Stimulated activated CD8-positive, alpha-beta memory T cell treated with anti-CD3 and anti-CD28 coated beads, Interleukin-7, amount 100 ng/mL, for 4 hours (primary cell): Measurements from ENCODE around the gene SHISA9.
"Not testable (repeated sequence)": the region's sequence is repeated elsewhere in the genome, so short reads cannot be mapped to it uniquely, and the experiment has no call there.

Experiments
- DNase-seq, 2 donors: peaks; one replicate each; pipeline ENCODE4 v3.0.0-alpha.2; 2020; ENCODE audit warnings: low read depth in 2 of 2

Gene SHISA9

GRCh38 chr16:12900156-12900555 is 1.2 kb upstream of the SHISA9 start:
- DNase-seq, result no peak

- DNase-seq, result no peak
These were observed 697 bp upstream of the SHISA9 start for GRCh38 chr16:12900599-12901203.

GRCh38 chr16:12901204-12901596 is 198 bp upstream of the SHISA9 start:
- no peak for DNase-seq

- no peak for DNase-seq
These were observed 1.3 kb downstream of the SHISA9 start for GRCh38 chr16:12902511-12903372.

- DNase-seq, result no peak
These were observed 2.3 kb downstream of the SHISA9 start for GRCh38 chr16:12903407-12904328.

DNA sequence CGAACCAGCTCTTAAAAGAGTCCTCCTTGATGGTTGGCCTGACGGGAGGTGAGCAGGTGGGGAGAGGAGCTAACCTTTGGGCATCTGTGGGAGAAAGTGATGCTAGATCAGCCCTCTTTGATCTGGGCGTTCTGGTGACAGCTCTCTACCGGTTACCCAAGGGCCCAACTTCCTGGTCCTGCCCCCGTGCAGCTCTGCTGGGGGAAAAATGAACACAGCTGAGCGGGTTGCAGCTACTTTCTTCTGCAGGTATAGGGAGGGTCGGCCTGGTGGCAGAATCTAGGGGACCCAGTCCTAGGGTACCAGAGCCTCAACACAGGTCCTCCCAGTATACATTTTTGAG is 2.9 kb downstream of the SHISA9 start:
- DNase-seq, result no peak

DNA sequence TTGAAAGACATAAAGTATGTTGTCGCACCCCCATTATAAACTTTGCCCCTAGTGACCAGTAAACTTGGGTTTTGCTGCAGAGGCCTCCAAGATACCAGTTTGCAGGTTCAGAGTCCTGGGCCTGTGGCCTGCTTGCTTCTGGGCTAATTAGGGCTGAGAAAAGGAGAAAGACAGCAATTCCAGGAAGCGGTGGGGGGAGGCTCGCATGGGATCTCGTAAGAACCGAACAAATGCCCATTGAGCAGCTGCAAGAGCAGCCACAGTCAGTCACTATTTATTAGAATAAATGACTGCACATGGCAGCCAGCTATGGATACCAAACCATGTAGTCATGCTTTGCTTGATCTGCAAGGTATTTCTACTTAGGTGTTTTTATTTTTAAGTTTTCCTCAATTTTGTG is 4.9 kb downstream of the SHISA9 start:
- DNase-seq, result no peak

- DNase-seq, result no peak
These were observed 5.5 kb downstream of the SHISA9 start for GRCh38 chr16:12906765-12907516.

- no peak for DNase-seq
These were observed 6.4 kb downstream of the SHISA9 start for GRCh38 chr16:12907670-12908233.

- DNase-seq, result no peak
These were observed 15.8 kb downstream of the SHISA9 start for GRCh38 chr16:12917246-12917645.

DNA sequence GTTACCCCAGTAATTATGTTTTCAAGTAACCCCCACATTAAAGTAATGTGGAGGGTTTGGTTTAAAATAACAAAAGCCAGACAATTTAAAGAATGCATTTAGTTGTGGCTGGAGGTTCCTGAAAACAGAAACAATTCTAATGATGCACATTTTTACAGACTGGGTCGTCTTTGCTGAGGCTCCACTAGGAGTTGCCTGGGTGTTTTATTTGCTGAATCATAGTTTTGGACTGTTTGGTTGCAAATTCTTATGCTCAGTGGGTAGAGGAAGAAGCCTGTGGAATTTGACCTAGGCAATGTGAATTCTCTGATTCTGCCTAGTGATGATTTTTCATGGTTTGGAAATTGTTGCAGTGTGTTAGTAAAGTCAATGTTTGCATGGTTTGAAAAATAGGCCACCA is 16.3 kb downstream of the SHISA9 start:
- no peak for DNase-seq

GRCh38 chr16:12920739-12921138 is 19.3 kb downstream of the SHISA9 start:
- DNase-seq, result no peak

- DNase-seq, result not testable (repeated sequence)
These were observed 22.2 kb downstream of the SHISA9 start for GRCh38 chr16:12923640-12924039.

- no peak for DNase-seq
These were observed 23.8 kb downstream of the SHISA9 start for GRCh38 chr16:12925026-12925800.

DNA sequence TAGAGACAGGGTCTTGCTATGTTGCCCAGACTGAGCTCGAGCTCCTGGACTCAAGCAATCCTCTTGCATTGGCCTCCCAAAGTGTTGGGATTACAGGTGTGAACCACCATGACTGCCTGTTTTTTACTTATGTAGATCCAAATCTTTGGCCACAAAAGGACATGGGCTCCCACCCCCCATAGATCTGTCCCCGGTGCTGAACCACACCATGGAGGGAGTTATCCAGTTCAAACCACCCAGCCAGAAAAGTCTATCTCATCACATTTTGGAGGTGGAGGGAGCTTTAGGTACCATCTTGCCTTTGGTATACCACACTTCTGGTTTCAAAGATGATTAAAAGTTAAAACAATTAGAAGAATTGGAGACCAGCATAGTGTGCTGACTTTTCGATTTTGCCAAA is 26.2 kb downstream of the SHISA9 start:
- no peak for DNase-seq

DNA sequence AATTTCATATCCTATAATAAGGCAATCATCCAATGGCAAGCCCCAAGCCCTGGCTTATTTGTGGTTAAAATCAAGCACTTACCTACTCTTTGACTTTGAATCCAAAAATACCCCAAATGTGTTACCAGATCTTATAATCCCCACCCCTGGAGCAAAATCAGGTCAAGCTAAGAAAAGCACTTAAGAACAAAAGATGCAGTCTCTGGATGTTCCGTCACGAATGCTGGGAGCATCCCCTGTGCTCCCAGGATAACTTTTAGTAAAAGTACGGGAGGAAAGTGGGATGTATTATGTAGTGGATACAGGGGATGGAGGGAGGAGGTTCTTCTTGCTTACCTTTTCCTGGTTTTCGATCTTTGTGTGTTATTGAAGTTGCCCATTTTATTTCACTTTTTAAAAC is 29.5 kb downstream of the SHISA9 start:
- no peak for DNase-seq

- no peak for DNase-seq
These were observed 35.0 kb downstream of the SHISA9 start for GRCh38 chr16:12936391-12936790.

DNA sequence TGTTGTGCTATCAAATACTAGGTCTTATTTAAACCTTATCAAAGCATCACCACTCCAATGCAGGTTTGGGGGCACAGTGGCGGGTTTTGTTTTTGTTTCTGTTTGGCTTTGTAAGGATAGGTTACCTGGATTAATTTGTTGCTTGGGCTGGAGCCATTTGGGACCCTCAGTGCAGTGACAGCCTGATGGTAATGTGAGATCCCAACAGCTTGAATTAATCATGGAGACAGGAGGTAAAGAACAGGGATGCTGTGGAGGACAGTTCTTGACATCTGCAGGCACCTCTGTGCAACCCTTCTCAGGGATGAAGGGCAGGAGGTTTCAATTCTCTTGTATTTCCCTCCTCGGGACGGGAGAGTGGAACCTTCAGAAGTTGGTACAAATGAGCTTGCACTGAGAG is 40.5 kb downstream of the SHISA9 start:
- DNase-seq, result no peak

DNA sequence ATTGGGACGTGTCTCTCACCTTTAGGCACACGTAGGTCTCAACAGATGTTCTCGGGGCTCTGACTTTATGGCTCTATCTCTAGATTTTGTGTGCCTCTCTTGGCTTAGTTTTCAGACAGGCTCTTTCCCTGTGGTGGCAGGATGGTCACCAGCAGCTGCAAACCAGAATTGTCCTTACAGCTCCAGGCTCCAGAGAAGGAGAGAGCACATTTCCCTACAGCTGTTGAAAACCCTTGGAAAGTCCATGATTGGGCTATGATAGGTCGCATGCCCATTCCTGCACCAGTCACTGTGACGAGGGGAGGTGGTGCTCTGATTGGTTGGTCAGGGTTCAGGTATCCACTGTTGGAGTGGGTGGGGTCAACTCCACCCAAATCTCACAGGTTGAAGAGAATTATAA is 41.5 kb downstream of the SHISA9 start:
- no peak for DNase-seq

DNA sequence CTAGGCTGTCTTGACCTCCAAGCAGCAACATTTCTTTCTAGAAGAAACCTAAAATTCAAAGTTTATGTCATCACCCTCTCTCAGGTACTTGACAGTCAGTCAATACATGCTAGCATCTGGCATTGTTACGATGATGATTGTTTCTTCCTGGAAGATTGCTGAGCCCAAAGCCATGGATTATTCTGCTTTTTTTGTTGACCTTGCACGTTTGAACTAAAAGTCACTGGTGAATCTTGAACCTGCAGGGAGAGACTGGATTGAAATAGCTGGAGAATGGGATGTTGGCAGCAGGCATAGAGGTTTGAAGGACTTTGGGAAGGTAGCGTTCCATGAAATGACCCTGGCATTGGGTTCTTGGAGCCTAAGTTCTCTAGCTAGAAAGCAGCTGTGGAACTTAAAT is 42.9 kb downstream of the SHISA9 start:
- DNase-seq, result no peak

DNA sequence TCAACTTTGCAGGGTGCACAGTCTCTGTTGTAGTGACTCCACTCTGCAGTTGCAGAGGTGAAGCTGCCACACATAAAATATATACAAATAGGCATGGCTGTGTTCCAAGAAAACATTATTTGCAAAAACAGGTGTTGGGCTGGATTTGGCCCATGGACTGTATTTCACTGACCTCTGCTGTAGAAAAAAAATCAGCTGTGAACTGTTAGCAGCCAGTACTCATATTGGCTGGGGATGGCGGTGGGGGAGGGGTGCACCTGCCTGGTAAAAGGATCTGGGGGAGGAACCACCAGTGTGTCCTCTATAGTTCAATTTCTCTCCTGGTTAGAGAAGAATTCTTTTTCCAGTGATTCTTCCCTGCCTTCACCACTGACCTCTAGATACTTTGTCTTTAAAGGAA is 50.0 kb downstream of the SHISA9 start:
- no peak for DNase-seq
